Stomach smooth muscle (tissue), 2 donors: ENCODE data around the gene CA7.
A peak's percentile ranks its signal among the peaks of the same experiment; 100 is the strongest.
"Not testable (repeated sequence)": the region's sequence is repeated elsewhere in the genome, so short reads cannot be mapped to it uniquely, and the experiment has no call there.

Source experiments
- H3K27ac ChIP-seq: one replicate; pipeline ENCODE4 v1.7.0; 2013; ENCODE audit warnings: mild to moderate bottlenecking, low read length, inconsistent platforms
- H3K27me3 ChIP-seq, 2 donors: one replicate each; pipeline ENCODE4 v1.7.0; 2013; ENCODE audit warnings: low read length in 2 of 2; ENCODE audit not compliant: insufficient read depth in 2 of 2, control insufficient read depth in 1 of 2
- H3K36me3 ChIP-seq, 2 donors: one replicate each; pipeline ENCODE4 v1.7.0; 2013; ENCODE audit warnings: low read length in 2 of 2; ENCODE audit not compliant: control insufficient read depth in 2 of 2, insufficient read depth in 2 of 2
- H3K4me1 ChIP-seq: one replicate; pipeline ENCODE4 v1.7.0; 2013; ENCODE audit warnings: low read length; ENCODE audit not compliant: control insufficient read depth, insufficient read depth
- H3K4me3 ChIP-seq, 2 donors: one replicate each; pipeline ENCODE4 v1.7.0; 2013; ENCODE audit warnings: low read length in 2 of 2
- H3K9ac ChIP-seq, 2 donors: one replicate each; pipeline ENCODE4 v1.7.0; 2013; ENCODE audit warnings: low read length in 2 of 2, mild to moderate bottlenecking in 1 of 2
- H3K9me3 ChIP-seq, 2 donors: one replicate each; pipeline ENCODE4 v1.7.0; 2013; ENCODE audit warnings: low read length in 2 of 2; ENCODE audit not compliant: control insufficient read depth in 2 of 2
- donor health status: healthy.
- donor health status: Pancreatic carcinoma.

Gene CA7

DNA sequence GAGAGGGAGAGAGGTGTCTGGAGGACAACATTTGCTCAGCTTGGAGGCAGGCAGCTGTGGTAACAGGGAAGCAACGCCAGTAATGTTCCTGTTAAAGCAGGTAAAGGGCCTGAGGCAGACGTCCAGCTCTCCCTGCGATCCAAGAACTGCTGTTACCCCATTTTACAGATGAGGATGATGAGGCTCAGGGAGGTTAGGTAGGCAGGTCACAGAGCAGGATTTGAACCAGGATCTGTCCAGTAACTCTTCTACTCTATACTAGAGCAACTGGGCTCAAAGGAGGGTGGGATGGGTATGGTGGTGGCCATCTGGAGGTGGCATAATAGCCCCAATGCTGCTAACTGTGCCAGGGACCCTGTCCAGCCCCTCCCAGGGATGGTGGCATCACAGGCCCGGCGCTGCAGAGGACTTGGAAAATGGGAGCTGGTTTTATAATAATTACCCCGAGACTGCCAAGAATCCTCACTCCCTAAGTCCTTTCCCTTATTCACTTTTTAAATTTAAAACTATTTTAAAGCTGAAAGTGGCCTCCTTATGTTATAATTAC is 12.0 kb downstream of the CA7 start:
- Histone ChIP-seq H3K9me3 (no peaks in the 10 kb centered on the region), H3K36me3 (no peaks in the 10 kb centered on the region), H3K9ac (no peak overlapping the region), H3K4me3 (no peak overlapping the region), H3K27ac (no peak overlapping the region), H3K27me3 (no peaks in the 10 kb centered on the region), H3K4me1 (peaks cover 5% of the 10 kb centered on the region)

DNA sequence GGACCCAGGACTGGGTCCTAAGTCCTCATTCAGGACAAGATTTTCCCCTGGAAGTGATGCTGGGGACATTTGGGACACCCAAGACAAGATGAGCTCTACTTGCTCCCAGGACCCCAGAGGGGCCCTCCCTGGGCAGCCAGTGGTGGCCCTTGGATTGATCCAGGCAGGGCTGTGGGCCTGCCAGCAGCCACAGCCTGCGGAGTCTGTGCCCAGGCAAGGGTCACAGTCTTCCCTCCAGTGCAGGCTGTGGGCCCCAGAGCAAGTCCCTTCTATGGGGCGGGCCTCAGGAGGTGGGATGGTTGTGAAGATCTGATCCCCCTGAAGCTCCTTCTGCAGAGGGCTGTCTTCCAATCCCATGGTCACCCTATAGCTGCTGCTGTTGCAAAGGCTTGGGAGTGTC is 12.6 kb downstream of the CA7 start:
- no peaks in the 10 kb centered on the region for H3K27me3 ChIP-seq
- no peaks in the 10 kb centered on the region for H3K36me3 ChIP-seq
- H3K4me3 ChIP-seq: no peak overlapping the region
- H3K27ac ChIP-seq: no peak overlapping the region
- no peak overlapping the region for H3K9ac ChIP-seq
- H3K9me3 ChIP-seq: no peaks in the 10 kb centered on the region
- peaks cover 5% of the 10 kb centered on the region for H3K4me1 ChIP-seq

DNA sequence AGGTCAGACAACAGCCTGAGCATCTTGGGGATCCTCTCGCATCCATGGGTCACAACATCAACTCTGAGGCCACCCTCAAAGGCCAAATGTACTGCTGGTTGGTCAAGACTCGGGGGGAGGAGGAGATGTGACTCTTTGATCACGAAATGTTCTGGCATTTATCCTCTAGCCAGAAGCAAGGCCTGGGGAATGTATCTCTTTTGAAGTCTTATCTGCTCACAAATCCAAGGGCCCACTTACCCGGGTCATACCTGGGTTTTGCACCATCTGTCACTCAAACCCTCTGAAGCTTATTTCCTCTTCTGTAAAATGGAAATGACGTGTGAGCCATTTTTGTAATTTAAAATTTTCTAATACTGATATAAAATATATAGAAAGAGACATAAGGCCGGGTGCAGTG is 13.2 kb downstream of the CA7 start:
- Histone ChIP-seq H3K4me3 (no peak overlapping the region), H3K4me1 (peaks cover 5% of the 10 kb centered on the region), H3K36me3 (no peaks in the 10 kb centered on the region), H3K9ac (no peak overlapping the region), H3K27me3 (no peaks in the 10 kb centered on the region), H3K27ac (no peak overlapping the region), H3K9me3 (no peaks in the 10 kb centered on the region)

DNA sequence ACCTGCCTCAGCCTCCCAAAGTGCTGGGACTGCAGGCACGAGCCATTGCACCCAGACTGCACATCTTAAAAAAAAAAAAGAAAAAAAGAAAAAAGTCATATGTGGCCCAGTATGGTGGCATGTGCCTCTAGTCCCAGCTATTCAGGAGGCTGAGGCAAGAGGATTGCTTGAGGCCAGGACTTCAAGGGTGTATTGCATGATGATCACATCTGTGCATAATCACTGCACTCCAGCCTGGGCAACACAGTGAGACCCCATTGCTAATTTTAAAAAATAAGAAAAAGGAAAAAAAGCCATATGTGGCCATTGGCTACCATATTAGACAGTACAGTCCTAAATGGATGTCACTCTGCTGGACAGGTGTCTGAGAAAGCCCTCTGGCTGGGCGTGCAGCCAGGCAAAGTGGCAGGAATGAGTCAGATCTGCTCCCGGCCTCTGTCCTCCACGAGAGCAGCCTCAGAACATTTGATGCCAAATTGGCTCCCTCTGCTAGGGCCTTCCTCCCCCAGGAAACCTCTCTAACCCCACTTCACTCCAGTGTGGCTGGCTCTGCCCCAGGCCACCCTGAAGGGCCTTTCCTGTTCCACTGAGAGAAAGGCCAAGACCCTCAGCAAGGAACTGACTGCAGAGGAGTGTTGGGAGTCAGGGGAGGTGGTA is 14.7 kb downstream of the CA7 start:
- peaks cover 5% of the 10 kb centered on the region for H3K4me1 ChIP-seq
- no peaks in the 10 kb centered on the region for H3K36me3 ChIP-seq
- H3K27ac ChIP-seq: no peak overlapping the region
- no peak overlapping the region for H3K4me3 ChIP-seq
- no peaks in the 10 kb centered on the region for H3K27me3 ChIP-seq
- no peak overlapping the region for H3K9ac ChIP-seq
- no peaks in the 10 kb centered on the region for H3K9me3 ChIP-seq

DNA sequence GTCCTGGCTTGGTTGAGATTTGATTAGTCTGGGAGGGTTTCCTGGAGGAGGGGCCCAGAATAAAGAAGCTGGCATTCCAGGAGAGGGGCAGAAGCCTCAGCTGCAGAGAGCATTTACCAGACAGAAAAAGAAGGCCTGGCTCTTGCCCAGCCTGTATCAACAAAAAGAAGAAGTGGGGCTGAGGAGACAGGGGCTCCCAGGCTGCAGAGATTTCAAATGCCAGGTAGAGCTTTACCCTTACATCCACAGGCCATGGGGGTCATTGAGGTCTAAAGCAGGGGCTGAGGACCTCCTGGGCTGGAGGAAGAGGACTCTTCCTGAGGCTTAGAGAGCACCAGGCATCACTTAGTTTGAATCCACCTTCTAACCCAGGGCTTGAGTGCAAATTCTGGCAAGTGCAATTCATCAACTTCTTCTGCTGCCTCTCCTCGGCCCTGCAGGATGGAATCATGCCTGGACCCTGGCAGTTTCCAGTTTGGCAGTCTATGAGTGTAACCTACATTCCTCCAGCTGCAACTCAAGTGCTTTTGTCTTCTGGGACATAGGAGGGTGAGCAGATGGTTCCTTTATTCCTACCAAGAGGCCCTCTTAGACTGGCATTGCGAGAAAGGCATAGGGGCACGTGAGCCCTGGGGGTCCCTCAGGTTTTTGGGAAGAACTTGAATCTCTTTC is 15.3 kb downstream of the CA7 start:
- Histone ChIP-seq H3K36me3 (no peaks in the 10 kb centered on the region), H3K4me1 (peaks cover 5% of the 10 kb centered on the region), H3K27me3 (no peaks in the 10 kb centered on the region), H3K27ac (no peak overlapping the region), H3K9ac (no peak overlapping the region), H3K9me3 (no peaks in the 10 kb centered on the region), H3K4me3 (no peak overlapping the region)

DNA sequence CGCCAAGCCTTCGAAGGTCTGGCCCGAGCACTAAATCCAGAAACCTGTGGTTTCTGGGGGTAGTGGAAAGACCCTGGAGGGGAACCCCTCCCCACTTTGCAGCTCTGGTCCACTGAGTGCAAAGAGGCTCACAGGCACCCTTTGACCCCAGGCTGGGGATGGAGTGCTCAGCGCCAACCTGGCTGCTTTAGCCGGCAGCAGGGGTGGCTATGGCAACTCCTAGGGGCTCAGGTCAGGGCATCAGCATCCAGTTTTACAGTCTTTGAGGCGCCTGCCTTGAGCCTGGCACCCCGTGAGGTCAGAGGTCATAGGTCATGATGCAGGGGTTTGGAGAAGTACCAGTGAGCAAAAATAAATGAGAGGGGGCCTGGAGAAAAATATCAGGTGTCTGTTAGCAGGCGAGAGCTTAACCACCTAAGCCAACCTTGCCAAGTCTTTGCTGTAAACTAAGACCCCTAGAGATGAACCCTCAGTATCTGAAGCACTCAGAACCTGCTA is 17.9 kb downstream of the CA7 start:
- H3K27ac ChIP-seq: no peak overlapping the region
- H3K27me3 ChIP-seq: no peaks in the 10 kb centered on the region
- H3K4me1 ChIP-seq: peaks cover 5% of the 10 kb centered on the region
- H3K9me3 ChIP-seq: no peaks in the 10 kb centered on the region
- H3K36me3 ChIP-seq: no peaks in the 10 kb centered on the region
- no peak overlapping the region for H3K4me3 ChIP-seq
- no peak overlapping the region for H3K9ac ChIP-seq

DNA sequence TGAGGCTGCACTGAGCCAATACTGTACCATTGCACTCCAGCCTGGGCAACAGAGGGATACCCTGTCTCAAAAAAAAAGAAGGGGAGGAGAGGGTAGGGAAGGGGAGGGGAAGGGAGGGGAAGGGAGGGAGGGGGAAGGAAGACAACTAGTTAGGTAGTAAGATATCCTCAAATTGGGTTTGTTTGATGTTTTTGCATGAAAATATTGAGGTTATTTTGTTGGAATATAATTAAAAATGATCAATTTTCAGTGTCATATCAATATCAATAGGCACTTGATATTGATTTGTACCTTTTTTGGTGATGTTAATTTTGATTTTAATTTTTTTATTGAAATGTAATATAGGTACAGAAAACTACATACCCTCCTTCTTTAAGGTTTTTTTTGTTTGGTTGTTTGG is 19.5 kb downstream of the CA7 start:
- Histone ChIP-seq H3K27me3 (no peaks in the 10 kb centered on the region), H3K4me3 (no peak overlapping the region), H3K9ac (no peak overlapping the region), H3K4me1 (peaks cover 5% of the 10 kb centered on the region), H3K36me3 (no peaks in the 10 kb centered on the region), H3K27ac (no peak overlapping the region), H3K9me3 (no peaks in the 10 kb centered on the region)

DNA sequence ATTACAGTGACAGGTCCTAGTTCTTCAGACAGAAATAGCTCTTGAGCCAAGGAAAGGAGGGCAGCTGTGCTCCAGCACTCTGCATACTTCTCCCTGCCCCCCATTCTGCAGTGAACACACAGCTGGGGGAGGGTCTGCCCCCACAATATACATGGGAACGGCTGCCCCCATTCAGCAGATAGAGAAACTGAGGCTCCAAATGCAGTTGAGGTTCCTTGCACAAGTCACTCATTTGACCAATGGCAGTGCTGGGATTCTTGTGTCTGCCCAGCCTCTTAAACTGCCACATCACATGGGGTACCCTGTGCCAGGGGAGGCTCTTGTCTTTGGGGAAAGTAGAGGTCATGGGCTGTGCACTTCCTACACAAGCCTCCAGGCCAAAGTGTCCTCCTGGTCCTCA is 25.2 kb downstream of the CA7 start:
- H3K4me1 ChIP-seq: peaks cover 6% of the 10 kb centered on the region
- peaks cover 0 to 2% of the 10 kb centered on the region in 2 donors for H3K27me3 ChIP-seq
- H3K36me3 ChIP-seq: no peaks in the 10 kb centered on the region
- H3K27ac ChIP-seq: no peak overlapping the region
- no peaks in the 10 kb centered on the region for H3K9me3 ChIP-seq
- no peak overlapping the region for H3K4me3 ChIP-seq
- no peak overlapping the region for H3K9ac ChIP-seq

DNA sequence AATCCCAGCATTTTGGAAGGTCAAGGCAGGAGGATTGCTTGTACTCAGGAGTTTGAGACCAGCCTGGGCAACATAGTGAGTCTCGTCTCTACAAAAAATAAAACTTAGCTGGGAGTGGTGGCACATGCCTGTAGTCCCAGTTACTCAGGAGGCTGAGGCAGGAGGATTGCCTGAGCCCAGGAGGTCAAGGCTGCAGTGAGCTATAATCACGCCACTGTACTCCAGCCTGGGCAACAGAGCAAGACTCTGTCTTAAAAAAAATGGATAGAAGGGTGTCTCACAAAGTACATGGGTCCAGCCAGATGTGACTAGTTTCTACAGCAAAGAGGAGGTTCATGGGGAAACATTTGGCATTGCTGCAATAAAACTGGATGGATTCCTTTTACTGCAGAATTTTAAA is 27.1 kb downstream of the CA7 start:
- H3K9me3 ChIP-seq, H3K27ac ChIP-seq, H3K4me1 ChIP-seq, H3K4me3 ChIP-seq, H3K27me3 ChIP-seq, H3K9ac ChIP-seq, H3K36me3 ChIP-seq: not testable (repeated sequence)

DNA sequence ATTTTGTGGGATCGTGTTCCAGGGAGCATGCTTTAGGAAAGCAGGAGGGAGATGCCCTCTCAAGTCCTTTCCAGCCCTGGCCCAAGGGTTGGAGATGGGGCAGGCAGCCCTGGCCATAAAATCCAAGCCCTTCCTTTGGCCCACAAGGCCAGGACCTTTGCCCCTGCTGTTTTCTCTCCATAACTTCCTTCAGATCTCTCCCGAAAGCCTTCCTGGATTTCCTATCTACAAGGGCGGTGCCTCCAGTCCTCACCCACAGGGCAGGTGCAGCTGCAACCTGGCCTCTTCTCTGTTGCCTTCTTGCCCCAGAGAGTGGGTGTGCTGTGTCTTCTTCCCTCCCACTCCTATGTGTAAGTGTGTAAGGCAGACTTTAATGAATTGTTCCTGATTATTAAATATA is 27.6 kb downstream of the CA7 start:
- Histone ChIP-seq H3K4me3 (no peak overlapping the region), H3K9me3 (no peaks in the 10 kb centered on the region), H3K4me1 (peaks cover 6% of the 10 kb centered on the region), H3K36me3 (no peaks in the 10 kb centered on the region), H3K27me3 (peaks cover 0 to 2% of the 10 kb centered on the region in 2 donors), H3K27ac (no peak overlapping the region), H3K9ac (no peak overlapping the region)

DNA sequence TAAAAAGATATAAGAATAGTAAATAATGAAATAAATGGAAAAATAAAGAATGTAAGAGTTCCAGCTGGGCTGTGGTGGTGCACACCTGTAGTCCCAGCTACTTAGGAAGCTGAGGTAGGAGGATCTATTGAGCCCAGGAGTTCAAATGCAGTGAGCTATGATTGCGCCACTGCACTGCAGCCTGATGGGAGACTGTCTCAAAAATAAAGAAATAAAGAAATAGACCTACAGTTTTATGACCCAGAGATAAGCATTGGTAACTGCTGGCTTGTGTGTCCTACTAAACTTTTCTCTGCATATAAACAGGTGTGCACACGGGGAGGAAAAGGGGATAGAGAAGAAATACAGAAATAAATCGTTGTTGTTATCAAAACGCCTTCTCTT is 28.3 kb downstream of the CA7 start:
- Histone ChIP-seq H3K9me3 (no peaks in the 10 kb centered on the region), H3K36me3 (no peaks in the 10 kb centered on the region), H3K4me3 (peak overlapping the region; percentile 45 to 72), H3K9ac (peak overlapping the region; percentile 29 to 36), H3K27me3 (peaks cover 0 to 2% of the 10 kb centered on the region in 2 donors), H3K4me1 (peaks cover 6% of the 10 kb centered on the region), H3K27ac (no peak overlapping the region)
